ENCODE results near the gene TMEM9B. TPM values are rescaled to one million over a fixed set of nuclear protein-coding genes. Genes with fewer than 3 reads are reported as not detected.

TMEM9B gene
- polyA plus RNA-seq, 1 of the 3 experiments (the other 2 are of a cell fraction), result 21.8 TPM

- 96% methylated on average over 5 of the region's 5 CpGs for WGBS (ENCODE audit: low lambda C conversion rate)
- CTCF ChIA-PET, result interaction anchor here (0.9 to 2.0 kb wide), 3 partner anchors 8 to 33 kb away, joined by 3 to 8 read pairs (median 4); no protein-coding TSS in a partner anchor
These were observed 38.0 kb downstream of the TMEM9B start for GRCh38 chr11:8926236-8926635.

More at GRCh38 chr11:8926236-8926635, 38.0 kb downstream of the TMEM9B start:
- POLR2A ChIA-PET, result no interaction called here
- no peak for DNase-seq
- H3K36me3 ChIP-seq (replicated peaks in 1 of 2; ENCODE audit: control insufficient read depth in 1 of 2, insufficient read depth in 2 of 2, low read length in 1 of 2), result peaks cover 8 to 22% of the 10 kb centered on the region in 2 experiments
- no peaks in the 10 kb centered on the region for H3K9me2 ChIP-seq
- H3K9me3 ChIP-seq, result no peaks in the 10 kb centered on the region
- no peaks in the 10 kb centered on the region for H4K20me1 ChIP-seq (ENCODE audit: insufficient read depth)
- H3K9ac ChIP-seq, result no peak overlapping the region
- no peaks in the 10 kb centered on the region for H3F3A ChIP-seq (replicated peaks; ENCODE audit: insufficient read depth)
- H3K4me2 ChIP-seq, result no peak overlapping the region
- H3K4me1 ChIP-seq (ENCODE audit: control insufficient read depth in 1 of 2, insufficient read depth in 2 of 2, low read depth in 1 of 2, low read length in 1 of 2), result no peaks in the 10 kb centered on the region
- no peak for TF ChIP-seq ZBTB33 (IDR thresholded peaks at IDR 0.05; ENCODE audit: borderline replicate concordance, low read depth)
- TF ChIP-seq RXRA (IDR thresholded peaks at IDR 0.05; ENCODE audit: borderline replicate concordance, low read depth), result no peak
- no peak for TF ChIP-seq USF1 (IDR thresholded peaks at IDR 0.05; ENCODE audit: borderline replicate concordance, low read depth)
- no peak for TF ChIP-seq EP300 (IDR thresholded peaks at IDR 0.05; ENCODE audit: borderline replicate concordance in 1 of 2, low read depth in 1 of 2, low read length in 1 of 2)
- no peak for TF ChIP-seq TAF1 (IDR thresholded peaks at IDR 0.05; ENCODE audit: borderline replicate concordance, low read depth, low read length)
- TF ChIP-seq FOSL2 (IDR thresholded peaks at IDR 0.05; ENCODE audit: borderline replicate concordance, low read depth), result no peak
- TF ChIP-seq MEF2A (IDR thresholded peaks at IDR 0.05; ENCODE audit: borderline replicate concordance, low read depth), result no peak
- TF ChIP-seq MAX (IDR thresholded peaks at IDR 0.05; ENCODE audit: low read depth), result no peak
- no peak for TF ChIP-seq RCOR1 (IDR thresholded peaks at IDR 0.05; ENCODE audit: low read length)
- TF ChIP-seq FOXM1 (IDR thresholded peaks at IDR 0.05; ENCODE audit: low read depth), result no peak
- no peak for TF ChIP-seq NFIC (IDR thresholded peaks at IDR 0.05; ENCODE audit: borderline replicate concordance)
- no peak for TF ChIP-seq YY1 (IDR thresholded peaks at IDR 0.05; ENCODE audit: low read depth)
- no peak for TF ChIP-seq ELF1 (IDR thresholded peaks at IDR 0.05)
- TF ChIP-seq JUND (IDR thresholded peaks at IDR 0.05), result no peak
- no peak for TF ChIP-seq SIN3A (IDR thresholded peaks at IDR 0.05; ENCODE audit: borderline replicate concordance, low read depth, low read length)
- no peak for TF ChIP-seq CTCF (IDR thresholded peaks at IDR 0.05)
- no peak for TF ChIP-seq GABPA (IDR thresholded peaks at IDR 0.05; ENCODE audit: low read depth)
- TF ChIP-seq EZH2phosphoT487 (IDR thresholded peaks at IDR 0.05; ENCODE audit: borderline replicate concordance, low read depth), result no peak
- H3K79me2 ChIP-seq (ENCODE audit: insufficient read depth), result no peaks in the 10 kb centered on the region
- no peak overlapping the region for H3K27ac ChIP-seq (ENCODE audit: low read depth in 2 of 2, low read length in 1 of 2)
- H3K4me3 ChIP-seq (ENCODE audit: low read depth in 2 of 2, low read length in 1 of 2), result no peak overlapping the region
- H2AFZ ChIP-seq (ENCODE audit: low read depth), result no peak overlapping the region
- H3K27me3 ChIP-seq (ENCODE audit: insufficient read depth), result no peaks in the 10 kb centered on the region
